BLaER1 (cell line): ENCODE measurements around the gene DYNLRB2.
A peak's percentile ranks its signal among the peaks of the same experiment; 100 is the strongest.

ENCODE experiments used
- H3K27ac ChIP-seq: shearing (Covaris generic); formaldehyde crosslinking; 2 replicates; pipeline ENCODE4 v1.8.1; 2022
- H3K27me3 ChIP-seq: shearing (Covaris generic); formaldehyde crosslinking; 2 replicates; pipeline ENCODE4 v1.8.1; 2022
- H3K36me3 ChIP-seq: shearing (Covaris generic); formaldehyde crosslinking; 2 replicates; pipeline ENCODE4 v1.8.1; 2022
- H3K4me1 ChIP-seq: shearing (Covaris generic); formaldehyde crosslinking; 2 replicates; pipeline ENCODE4 v1.8.1; 2022
- H3K4me2 ChIP-seq: shearing (Covaris generic); formaldehyde crosslinking; 2 replicates; pipeline ENCODE4 v1.8.1; 2022
- H3K4me3 ChIP-seq: shearing (Covaris generic); formaldehyde crosslinking; 2 replicates; pipeline ENCODE4 v1.8.1; 2022
- H3K9ac ChIP-seq: shearing (Covaris generic); formaldehyde crosslinking; 2 replicates; pipeline ENCODE4 v1.8.1; 2022
- H3K9me3 ChIP-seq: shearing (Covaris generic); formaldehyde crosslinking; 2 replicates; pipeline ENCODE4 v1.8.1; 2022
- H4K20me1 ChIP-seq: shearing (Covaris generic); formaldehyde crosslinking; 2 replicates; pipeline ENCODE4 v1.8.1; 2022
- Cebpa-rat ChIP-seq: shearing (Covaris generic); IDR thresholded peaks from 2 replicates; pipeline ENCODE4 v1.8.1; 2022

DYNLRB2 gene

DNA sequence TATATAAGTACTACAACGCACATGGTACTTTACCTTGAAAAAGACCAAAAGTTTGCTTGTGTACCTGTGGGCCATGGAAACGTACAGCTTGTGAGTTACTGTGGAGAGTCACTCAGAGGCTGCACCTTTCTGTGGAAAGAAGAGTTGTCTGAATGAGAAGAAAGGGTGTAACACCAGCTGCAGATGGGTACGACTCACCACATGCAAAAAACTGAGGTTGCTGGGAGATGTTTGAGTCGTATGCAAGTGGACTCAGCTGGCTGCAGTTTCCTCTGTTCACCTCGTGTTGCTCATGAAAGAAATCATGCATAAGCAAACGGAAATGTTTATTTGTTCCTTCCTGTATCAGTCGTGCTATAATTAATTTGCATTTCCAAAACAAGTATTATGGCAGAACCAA is 22.4 kb upstream of the DYNLRB2 start:
- Histone ChIP-seq H3K27me3 (no peaks in the 10 kb centered on the region), H3K9me3 (no peaks in the 10 kb centered on the region), H3K27ac (0 out of 2 replicates have a peak overlapping the region, but pooled peaks have one; percentile 39), H3K36me3 (no peaks in the 10 kb centered on the region), H3K4me1 (peaks cover 37% of the 10 kb centered on the region), H3K4me2 (peak overlapping the region; percentile 75), H3K9ac (no peak overlapping the region), H3K4me3 (no peak overlapping the region), H4K20me1 (no peaks in the 10 kb centered on the region)
- TF ChIP-seq Cebpa-rat = no peak

GRCh38 chr16:80519189-80519588 is 21.6 kb upstream of the DYNLRB2 start:
- H3K4me2 ChIP-seq = peak overlapping the region; percentile 75
- peak overlapping the region; percentile 39; the same call in 1 of the 2 replicates for H3K27ac ChIP-seq
- H3K27me3 ChIP-seq = no peaks in the 10 kb centered on the region
- H3K4me3 ChIP-seq = no peak overlapping the region
- H3K36me3 ChIP-seq = no peaks in the 10 kb centered on the region
- H3K4me1 ChIP-seq = peaks cover 37% of the 10 kb centered on the region
- H4K20me1 ChIP-seq = no peaks in the 10 kb centered on the region
- H3K9ac ChIP-seq = peak overlapping the region; percentile 43; the same call in 1 of the 2 replicates
- no peak for TF ChIP-seq Cebpa-rat
- no peaks in the 10 kb centered on the region for H3K9me3 ChIP-seq

DNA sequence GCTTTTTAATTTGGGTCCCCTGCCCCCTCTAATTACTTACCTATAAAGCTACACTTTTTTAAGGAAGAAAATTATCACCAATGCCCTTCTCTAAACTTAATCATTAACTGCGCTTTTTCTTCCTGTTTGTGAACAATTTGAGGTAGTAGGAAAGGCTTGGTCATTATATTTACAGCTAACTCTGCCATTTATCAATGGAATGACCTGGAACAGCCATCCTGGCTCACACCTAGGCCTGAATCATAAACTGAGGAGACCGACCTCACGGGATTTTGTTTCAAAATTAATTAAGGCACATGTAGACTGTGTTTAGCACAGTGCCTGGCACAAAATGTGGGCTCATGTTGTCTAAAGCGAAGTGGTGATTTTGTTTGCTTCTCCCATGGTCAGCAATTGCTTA is 15.4 kb upstream of the DYNLRB2 start:
- Histone ChIP-seq H3K27me3 (no peaks in the 10 kb centered on the region), H3K9me3 (no peaks in the 10 kb centered on the region), H3K4me3 (no peak overlapping the region), H3K4me1 (peaks cover 7% of the 10 kb centered on the region; the same call in 1 of the 2 replicates), H3K36me3 (no peaks in the 10 kb centered on the region), H3K4me2 (no peak overlapping the region), H4K20me1 (no peaks in the 10 kb centered on the region), H3K9ac (no peak overlapping the region), H3K27ac (no peak overlapping the region)
- no peak for TF ChIP-seq Cebpa-rat

- Histone ChIP-seq H3K27me3 (no peaks in the 10 kb centered on the region), H3K27ac (no peak overlapping the region), H4K20me1 (no peaks in the 10 kb centered on the region), H3K4me1 (no peaks in the 10 kb centered on the region), H3K4me2 (no peak overlapping the region), H3K36me3 (no peaks in the 10 kb centered on the region), H3K9me3 (no peaks in the 10 kb centered on the region), H3K9ac (no peak overlapping the region), H3K4me3 (no peak overlapping the region)
- TF ChIP-seq Cebpa-rat = no peak
Observed at GRCh38 chr16:80526418-80527061, 14.3 kb upstream of the DYNLRB2 start.

GRCh38 chr16:80527297-80527696 is 13.5 kb upstream of the DYNLRB2 start:
- Histone ChIP-seq H3K27ac (no peak overlapping the region), H3K4me1 (no peaks in the 10 kb centered on the region), H3K4me2 (no peak overlapping the region), H3K27me3 (no peaks in the 10 kb centered on the region), H4K20me1 (no peaks in the 10 kb centered on the region), H3K9me3 (no peaks in the 10 kb centered on the region), H3K36me3 (no peaks in the 10 kb centered on the region), H3K9ac (no peak overlapping the region), H3K4me3 (no peak overlapping the region)
- TF ChIP-seq Cebpa-rat = no peak

GRCh38 chr16:80530479-80530878 is 10.3 kb upstream of the DYNLRB2 start:
- Histone ChIP-seq H3K27ac (no peak overlapping the region), H4K20me1 (no peaks in the 10 kb centered on the region), H3K9me3 (no peaks in the 10 kb centered on the region), H3K4me3 (no peak overlapping the region), H3K4me1 (no peaks in the 10 kb centered on the region), H3K4me2 (no peak overlapping the region), H3K27me3 (no peaks in the 10 kb centered on the region), H3K36me3 (no peaks in the 10 kb centered on the region), H3K9ac (no peak overlapping the region)
- TF ChIP-seq Cebpa-rat = no peak

DNA sequence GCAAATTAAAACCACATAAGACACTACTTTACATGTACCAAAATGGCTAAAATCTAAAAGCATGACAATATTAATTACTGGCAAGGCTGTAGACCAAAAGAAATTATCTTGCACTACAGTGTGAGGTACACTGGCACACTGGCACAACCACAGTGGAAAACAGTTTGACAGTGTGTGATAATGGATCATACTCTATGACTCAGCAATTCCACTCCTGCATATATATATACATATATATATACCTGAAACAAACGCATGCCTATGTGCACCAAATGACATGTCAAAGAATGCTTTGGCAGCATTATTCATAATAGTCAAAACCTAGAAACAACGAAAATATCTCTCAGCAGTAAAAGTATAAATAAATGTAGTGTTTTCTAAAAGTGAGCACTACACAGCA is 4.6 kb upstream of the DYNLRB2 start:
- H3K27ac ChIP-seq = no peak overlapping the region
- no peak overlapping the region for H3K4me2 ChIP-seq

DNA sequence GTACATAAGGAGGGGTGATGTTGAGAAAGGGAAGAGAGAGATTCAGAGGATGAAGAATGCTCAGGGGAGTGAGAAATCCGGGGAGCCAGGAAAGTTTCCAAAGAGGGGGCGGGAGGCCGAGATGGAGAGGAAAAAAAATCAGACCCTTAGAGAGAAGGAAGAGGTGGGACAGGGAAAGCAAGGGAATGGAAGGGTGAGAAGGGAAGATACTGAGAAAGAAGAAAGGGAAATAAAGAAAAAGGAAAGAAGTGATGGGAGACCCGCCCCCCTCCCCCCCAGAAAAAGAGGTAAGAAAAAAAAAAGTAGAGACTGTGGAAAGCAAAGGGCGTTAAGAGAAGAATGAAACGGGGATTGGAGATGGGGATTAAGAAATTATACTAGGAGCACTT is 507 bp downstream of the DYNLRB2 start:
- TF ChIP-seq Cebpa-rat = no peak
- Histone ChIP-seq H3K27ac (no peak overlapping the region), H3K4me3 (no peak overlapping the region), H3K9ac (no peak overlapping the region), H3K9me3 (peaks cover 8% of the 10 kb centered on the region), H4K20me1 (no peaks in the 10 kb centered on the region), H3K27me3 (no peaks in the 10 kb centered on the region), H3K4me2 (no peak overlapping the region), H3K36me3 (no peaks in the 10 kb centered on the region), H3K4me1 (no peaks in the 10 kb centered on the region)

More for the DNA sequence above, 4.6 kb upstream of the DYNLRB2 start:
- Histone ChIP-seq H4K20me1 (no peaks in the 10 kb centered on the region), H3K4me1 (no peaks in the 10 kb centered on the region), H3K4me3 (no peak overlapping the region), H3K27me3 (no peaks in the 10 kb centered on the region), H3K9ac (no peak overlapping the region), H3K36me3 (no peaks in the 10 kb centered on the region), H3K9me3 (peaks cover 8% of the 10 kb centered on the region)
- no peak for TF ChIP-seq Cebpa-rat

- H3K9me3 ChIP-seq = peaks cover 8% of the 10 kb centered on the region
- H3K4me2 ChIP-seq = no peak overlapping the region
- H4K20me1 ChIP-seq = no peaks in the 10 kb centered on the region
- no peaks in the 10 kb centered on the region for H3K27me3 ChIP-seq
- H3K9ac ChIP-seq = no peak overlapping the region
- no peaks in the 10 kb centered on the region for H3K36me3 ChIP-seq
- TF ChIP-seq Cebpa-rat = no peak
- no peak overlapping the region for H3K27ac ChIP-seq
- no peaks in the 10 kb centered on the region for H3K4me1 ChIP-seq
- H3K4me3 ChIP-seq = no peak overlapping the region
Observed at GRCh38 chr16:80543162-80543561, 2.4 kb downstream of the DYNLRB2 start.

- no peak overlapping the region for H3K4me2 ChIP-seq
Observed at GRCh38 chr16:80544326-80544725, 3.5 kb downstream of the DYNLRB2 start.

DNA sequence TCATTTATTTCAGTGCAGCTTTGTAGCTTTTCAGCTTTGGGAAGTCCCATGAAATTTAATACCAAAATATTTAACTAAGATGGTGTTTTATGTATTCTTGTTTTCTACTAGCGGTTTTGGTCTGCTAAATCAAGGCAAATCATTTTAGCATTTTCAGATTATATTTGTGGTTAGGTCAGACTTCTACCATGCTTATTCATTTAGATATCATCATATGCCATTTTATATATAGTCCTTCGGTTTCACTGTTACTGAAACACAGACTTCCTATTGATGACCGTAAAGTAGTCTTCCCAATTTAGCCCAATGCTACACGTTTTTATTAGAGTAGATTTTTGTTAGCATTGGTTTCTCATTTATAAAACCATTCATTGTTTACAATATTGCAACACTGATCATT is 5.5 kb downstream of the DYNLRB2 start:
- Histone ChIP-seq H3K4me2 (no peak overlapping the region), H3K27ac (no peak overlapping the region), H3K36me3 (no peaks in the 10 kb centered on the region), H3K9ac (no peak overlapping the region), H4K20me1 (no peaks in the 10 kb centered on the region), H3K27me3 (no peaks in the 10 kb centered on the region), H3K4me1 (no peaks in the 10 kb centered on the region), H3K9me3 (no peaks in the 10 kb centered on the region), H3K4me3 (no peak overlapping the region)
- TF ChIP-seq Cebpa-rat = no peak

More at GRCh38 chr16:80544326-80544725, 3.5 kb downstream of the DYNLRB2 start:
- Histone ChIP-seq H3K4me1 (no peaks in the 10 kb centered on the region), H3K27ac (no peak overlapping the region), H3K9me3 (peaks cover 8% of the 10 kb centered on the region), H3K27me3 (no peaks in the 10 kb centered on the region), H3K36me3 (no peaks in the 10 kb centered on the region), H3K9ac (no peak overlapping the region), H4K20me1 (no peaks in the 10 kb centered on the region), H3K4me3 (no peak overlapping the region)
- TF ChIP-seq Cebpa-rat = no peak
